HepG2 (cell line): ENCODE measurements around the gene SGCD. TPM values are rescaled to one million over a fixed set of nuclear protein-coding genes. Genes with fewer than 3 reads are reported as not detected.

Experiments used
- KAT7 ChIP-seq: IDR thresholded peaks from 2 replicates; pipeline ENCODE4 v1.6.1; 2018; ENCODE audit warnings: borderline replicate concordance, missing compliant biosample characterization
- MYC ChIP-seq: sonication (generic); formaldehyde crosslinking; IDR thresholded peaks from 2 replicates; pipeline ENCODE4 v1.9.0; 2021; ENCODE audit warnings: missing genetic modification reagents, borderline replicate concordance
- NCOA5 ChIP-seq: sonication (generic); formaldehyde crosslinking; IDR thresholded peaks from 2 replicates; pipeline ENCODE4 v1.4.0; 2020; ENCODE audit warnings: missing genetic modification reagents
- PHF8 ChIP-seq: sonication (generic); formaldehyde crosslinking; IDR thresholded peaks from 2 replicates; pipeline ENCODE4 v1.5.0; 2020; ENCODE audit warnings: missing genetic modification reagents
- RFXANK ChIP-seq: IDR thresholded peaks from 2 replicates; pipeline ENCODE4 v1.6.1; 2016
- ZNF572 ChIP-seq: sonication (generic); formaldehyde crosslinking; IDR thresholded peaks from 2 replicates; pipeline ENCODE4 v1.5.1; 2020; ENCODE audit warnings: mild to moderate bottlenecking, missing genetic modification reagents
- ZNF7 ChIP-seq: IDR thresholded peaks from 2 replicates; pipeline ENCODE4 v1.6.1; 2016; ENCODE audit warnings: missing biosample characterization, missing genetic modification reagents
- polyA plus RNA-seq, 8 experiments: library from polyadenylated mRNA; depleted of rRNA in 3 of 8; stranded (reverse) in 7 of 8; unstranded in 1 of 8; fragments of >200 nt; fragmentation: Illumina TruSeq in 4 of 8; extraction: Trizol in 4 of 8; gene quantifications; 2 replicates each; pipeline versions ENCODE4 v1.2.1 to v1.2.3, GENCODE V29; 2011 to 2016; ENCODE audit warnings: low read depth in 4 of 8, missing spikeins in 1 of 8, mixed read lengths in 1 of 8; ENCODE audit not compliant: insufficient read depth in 1 of 8
- total RNA-seq, 5 experiments: library from RNA; depleted of rRNA; stranded (reverse); fragments of >200 nt; fragmentation: Illumina TruSeq; extraction: Trizol; gene quantifications; 2 replicates each; pipeline ENCODE4 v1.2.3, GENCODE V29; 2016; ENCODE audit warnings: low read depth in 1 of 5
- TF ChIP-seq, protein P1 (sequence below): sonication (generic); formaldehyde crosslinking; IDR thresholded peaks from one replicate; pipeline ENCODE4 v1.5.1; 2020; ENCODE audit warnings: mild to moderate bottlenecking, missing genetic modification reagents; ENCODE audit errors: not compliant biosample characterization

SGCD gene
- total and polyA plus RNA-seq, 2 of the 13 experiments (the other 11 are each of a cell fraction or from before 2014, with no cell fraction given) = not detected

DNA sequence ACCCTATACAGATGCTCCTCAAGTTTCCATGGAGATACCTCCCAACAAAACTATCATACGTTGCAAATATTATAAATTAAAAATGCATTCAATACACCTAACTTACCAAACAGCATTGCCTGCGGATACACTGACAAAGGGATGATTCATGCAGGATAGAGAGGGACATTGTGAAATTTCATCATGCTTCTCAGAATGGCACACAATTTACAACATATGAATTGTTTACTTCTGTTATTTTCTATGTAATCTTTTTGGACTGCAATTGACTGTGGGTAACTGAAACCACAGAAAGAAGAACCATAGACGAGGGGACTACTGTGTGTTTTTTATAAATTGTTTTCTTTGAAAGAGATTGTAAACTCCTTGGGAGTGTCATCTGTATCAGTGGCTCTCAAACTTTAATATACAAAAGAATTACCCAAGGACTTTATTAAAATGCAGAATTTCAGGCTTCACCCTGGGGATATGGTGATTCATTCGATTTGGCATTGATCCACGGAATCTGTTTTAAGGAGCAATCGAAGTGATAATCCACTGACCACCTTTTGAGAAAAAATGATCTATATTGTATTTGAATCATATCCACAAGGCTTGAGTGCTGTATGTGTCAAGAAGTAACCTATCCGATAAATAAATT, 146.4 kb downstream of the SGCD start (continued):
- TF ChIP-seq, protein P1, sequence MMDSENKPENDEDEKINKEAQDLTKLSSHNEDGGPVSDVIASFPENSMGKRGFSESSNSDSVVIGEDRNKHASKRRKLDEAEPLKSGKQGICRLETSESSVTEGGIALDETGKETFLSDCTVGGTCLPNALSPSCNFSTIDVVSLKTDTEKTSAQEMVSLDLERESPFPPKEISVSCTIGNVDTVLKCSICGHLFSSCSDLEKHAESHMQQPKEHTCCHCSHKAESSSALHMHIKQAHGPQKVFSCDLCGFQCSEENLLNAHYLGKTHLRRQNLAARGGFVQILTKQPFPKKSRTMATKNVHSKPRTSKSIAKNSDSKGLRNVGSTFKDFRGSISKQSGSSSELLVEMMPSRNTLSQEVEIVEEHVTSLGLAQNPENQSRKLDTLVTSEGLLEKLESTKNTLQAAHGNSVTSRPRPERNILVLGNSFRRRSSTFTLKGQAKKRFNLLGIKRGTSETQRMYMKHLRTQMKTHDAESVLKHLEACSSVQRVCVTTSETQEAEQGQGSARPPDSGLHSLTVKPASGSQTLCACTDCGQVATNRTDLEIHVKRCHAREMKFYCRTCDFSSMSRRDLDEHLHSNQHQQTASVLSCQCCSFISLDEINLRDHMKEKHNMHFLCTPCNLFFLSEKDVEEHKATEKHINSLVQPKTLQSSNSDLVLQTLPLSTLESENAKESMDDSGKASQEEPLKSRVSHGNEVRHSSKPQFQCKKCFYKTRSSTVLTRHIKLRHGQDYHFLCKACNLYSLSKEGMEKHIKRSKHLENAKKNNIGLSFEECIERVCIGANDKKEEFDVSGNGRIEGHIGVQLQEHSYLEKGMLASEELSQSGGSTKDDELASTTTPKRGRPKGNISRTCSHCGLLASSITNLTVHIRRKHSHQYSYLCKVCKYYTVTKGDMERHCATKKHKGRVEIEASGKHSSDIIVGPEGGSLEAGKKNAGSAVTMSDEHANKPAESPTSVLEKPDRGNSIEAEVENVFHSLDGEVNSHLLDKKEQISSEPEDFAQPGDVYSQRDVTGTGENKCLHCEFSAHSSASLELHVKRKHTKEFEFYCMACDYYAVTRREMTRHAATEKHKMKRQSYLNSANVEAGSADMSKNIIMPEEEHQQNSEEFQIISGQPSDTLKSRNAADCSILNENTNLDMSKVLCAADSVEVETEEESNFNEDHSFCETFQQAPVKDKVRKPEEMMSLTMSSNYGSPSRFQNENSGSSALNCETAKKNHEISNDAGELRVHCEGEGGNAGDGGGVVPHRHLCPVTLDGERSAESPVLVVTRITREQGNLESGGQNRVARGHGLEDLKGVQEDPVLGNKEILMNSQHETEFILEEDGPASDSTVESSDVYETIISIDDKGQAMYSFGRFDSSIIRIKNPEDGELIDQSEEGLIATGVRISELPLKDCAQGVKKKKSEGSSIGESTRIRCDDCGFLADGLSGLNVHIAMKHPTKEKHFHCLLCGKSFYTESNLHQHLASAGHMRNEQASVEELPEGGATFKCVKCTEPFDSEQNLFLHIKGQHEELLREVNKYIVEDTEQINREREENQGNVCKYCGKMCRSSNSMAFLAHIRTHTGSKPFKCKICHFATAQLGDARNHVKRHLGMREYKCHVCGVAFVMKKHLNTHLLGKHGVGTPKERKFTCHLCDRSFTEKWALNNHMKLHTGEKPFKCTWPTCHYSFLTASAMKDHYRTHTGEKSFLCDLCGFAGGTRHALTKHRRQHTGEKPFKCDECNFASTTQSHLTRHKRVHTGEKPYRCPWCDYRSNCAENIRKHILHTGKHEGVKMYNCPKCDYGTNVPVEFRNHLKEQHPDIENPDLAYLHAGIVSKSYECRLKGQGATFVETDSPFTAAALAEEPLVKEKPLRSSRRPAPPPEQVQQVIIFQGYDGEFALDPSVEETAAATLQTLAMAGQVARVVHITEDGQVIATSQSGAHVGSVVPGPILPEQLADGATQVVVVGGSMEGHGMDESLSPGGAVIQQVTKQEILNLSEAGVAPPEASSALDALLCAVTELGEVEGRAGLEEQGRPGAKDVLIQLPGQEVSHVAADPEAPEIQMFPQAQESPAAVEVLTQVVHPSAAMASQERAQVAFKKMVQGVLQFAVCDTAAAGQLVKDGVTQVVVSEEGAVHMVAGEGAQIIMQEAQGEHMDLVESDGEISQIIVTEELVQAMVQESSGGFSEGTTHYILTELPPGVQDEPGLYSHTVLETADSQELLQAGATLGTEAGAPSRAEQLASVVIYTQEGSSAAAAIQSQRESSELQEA (CRISPR knock-in tag) = no peak
- TF ChIP-seq NCOA5 (CRISPR knock-in tag) = no peak
- TF ChIP-seq PHF8 = no peak
- TF ChIP-seq ZNF7 = no peak
- TF ChIP-seq MYC (CRISPR knock-in tag) = no peak
- no peak for TF ChIP-seq ZNF572
- no peak for TF ChIP-seq KAT7
- no peak for TF ChIP-seq RFXANK
